Neural progenitor cell (in vitro differentiated cells): ENCODE data around the gene DNAI2. TPM values are rescaled to one million over a fixed set of nuclear protein-coding genes. Genes with fewer than 3 reads are reported as not detected.

Experiments used
- DNase-seq: peaks from one replicate; pipeline ENCODE4 v3.0.0-alpha.2; 2016; ENCODE audit warnings: low spot score
- H2AFZ ChIP-seq: fragments of 200-600 bp; sonication (generic); replicated peaks from 2 replicates; pipeline ENCODE4 v1.6.1; 2016; ENCODE audit warnings: antibody characterized with exemption
- H3F3A ChIP-seq: fragments of 200-600 bp; sonication (generic); 2 replicates; pipeline ENCODE4 v1.6.1; 2016; ENCODE audit warnings: antibody characterized with exemption, low read depth
- H3K27ac ChIP-seq: fragments of 200-600 bp; sonication (generic); 2 replicates; pipeline ENCODE4 v1.5.1; 2016; ENCODE audit warnings: mild to moderate bottlenecking
- H3K27me3 ChIP-seq: fragments of 200-600 bp; sonication (generic); 2 replicates; pipeline ENCODE4 v1.6.1; 2016; ENCODE audit warnings: mild to moderate bottlenecking, moderate library complexity
- H3K36me3 ChIP-seq: fragments of 200-600 bp; sonication (generic); 2 replicates; pipeline ENCODE4 v1.5.1; 2016
- H3K4me1 ChIP-seq: fragments of 200-600 bp; sonication (generic); 2 replicates; pipeline ENCODE4 v1.6.1; 2016; ENCODE audit warnings: mixed run types
- H3K4me2 ChIP-seq: fragments of 200-600 bp; sonication (generic); 2 replicates; pipeline ENCODE4 v1.6.1; 2016
- H3K4me3 ChIP-seq: fragments of 200-600 bp; sonication (generic); 2 replicates; pipeline ENCODE4 v1.5.1; 2016
- H3K79me2 ChIP-seq: fragments of 200-600 bp; sonication (generic); 2 replicates; pipeline ENCODE4 v1.6.1; 2016; ENCODE audit warnings: low read depth
- H3K9ac ChIP-seq: fragments of 200-600 bp; sonication (generic); 2 replicates; pipeline ENCODE4 v1.6.1; 2016
- H3K9me3 ChIP-seq: fragments of 200-600 bp; sonication (generic); 2 replicates; pipeline ENCODE4 v1.5.1; 2016; ENCODE audit warnings: low read depth
- H4K20me1 ChIP-seq: fragments of 200-600 bp; sonication (generic); 2 replicates; pipeline ENCODE4 v1.6.1; 2016; ENCODE audit warnings: low read depth
- H3K27ac Mint-ChIP-seq: 3 replicates; pipeline ENCODE4 v1.8.0; 2021; ENCODE audit warnings: mixed read lengths
- H3K27me3 Mint-ChIP-seq: 2 replicates; pipeline ENCODE4 v1.8.0; 2022; ENCODE audit warnings: low read depth, mild to moderate bottlenecking, inconsistent platforms, moderate library complexity, mixed read lengths; ENCODE audit not compliant: insufficient read depth
- H3K36me3 Mint-ChIP-seq: 3 replicates; pipeline ENCODE4 v1.8.0; 2021; ENCODE audit warnings: mixed read lengths
- H3K4me1 Mint-ChIP-seq: 3 replicates; pipeline ENCODE4 v1.8.0; 2021; ENCODE audit warnings: mixed read lengths
- H3K4me3 Mint-ChIP-seq: 3 replicates; pipeline ENCODE4 v1.8.0; 2021; ENCODE audit warnings: mild to moderate bottlenecking, moderate library complexity, mixed read lengths
- H3K9me3 Mint-ChIP-seq: 3 replicates; pipeline ENCODE4 v1.8.0; 2020; ENCODE audit warnings: mixed read lengths
- CTCF ChIP-seq: fragments of 200-600 bp; sonication (generic); IDR thresholded peaks from 2 replicates; pipeline ENCODE4 v1.5.1; 2017; ENCODE audit warnings: antibody characterized with exemption, mild to moderate bottlenecking
- EZH2 ChIP-seq: fragments of 200-600 bp; sonication (generic); IDR thresholded peaks from 2 replicates; pipeline ENCODE4 v1.6.1; 2017; ENCODE audit warnings: antibody characterized with exemption, mild to moderate bottlenecking, moderate library complexity
- EZH2phosphoT487 ChIP-seq: fragments of 200-600 bp; sonication (generic); IDR thresholded peaks from 2 replicates; pipeline ENCODE4 v1.6.1; 2017; ENCODE audit warnings: antibody characterized with exemption
- total RNA-seq: library from RNA; depleted of rRNA; stranded (reverse); fragments of >200 nt; gene quantifications from 2 replicates; pipeline ENCODE4 v1.2.3, GENCODE V29; 2015; ENCODE audit warnings: low replicate concordance

DNAI2 gene
- total RNA-seq, 1 donor from 2014 or later, result not detected

GRCh38 chr17:74324521-74324920 lies 50.5 kb downstream of the DNAI2 start:
- TF ChIP-seq EZH2 (no peak), CTCF (no peak), EZH2phosphoT487 (no peak)
- Mint-ChIP-seq H3K4me1 (peaks cover 24% of the 10 kb centered on the region), H3K36me3 (no peaks in the 10 kb centered on the region), H3K4me3 (no peak overlapping the region), H3K27me3 (peaks cover 26% of the 10 kb centered on the region), H3K9me3 (no peaks in the 10 kb centered on the region), H3K27ac (no peak overlapping the region)
- Histone ChIP-seq H3K27ac (no peak overlapping the region), H3K4me3 (no peak overlapping the region), H3K9ac (no peak overlapping the region), H3K4me1 (peaks cover 10% of the 10 kb centered on the region), H3K27me3 (peaks cover 45% of the 10 kb centered on the region), H4K20me1 (no peaks in the 10 kb centered on the region), H3K36me3 (no peaks in the 10 kb centered on the region), H2AFZ (no peak overlapping the region), H3K4me2 (no peak overlapping the region), H3F3A (peaks cover 10% of the 10 kb centered on the region), H3K79me2 (no peaks in the 10 kb centered on the region), H3K9me3 (no peaks in the 10 kb centered on the region)
- no peak for DNase-seq

GRCh38 chr17:74325376-74325742 lies 51.3 kb downstream of the DNAI2 start:
- Histone ChIP-seq H3K27ac (no peak overlapping the region), H3K9ac (no peak overlapping the region), H3K79me2 (no peaks in the 10 kb centered on the region), H3K4me3 (peak overlapping the region; percentile 60), H3K36me3 (no peaks in the 10 kb centered on the region), H3F3A (peaks cover 10% of the 10 kb centered on the region), H3K9me3 (no peaks in the 10 kb centered on the region), H3K4me1 (peaks cover 10% of the 10 kb centered on the region), H3K4me2 (peak overlapping the region; percentile 99), H4K20me1 (no peaks in the 10 kb centered on the region), H2AFZ (no peak overlapping the region), H3K27me3 (peaks cover 45% of the 10 kb centered on the region)
- Mint-ChIP-seq H3K27me3 (peaks cover 26% of the 10 kb centered on the region), H3K4me1 (peaks cover 24% of the 10 kb centered on the region), H3K4me3 (peak overlapping the region; percentile 76), H3K27ac (no peak overlapping the region), H3K9me3 (no peaks in the 10 kb centered on the region), H3K36me3 (no peaks in the 10 kb centered on the region)
- no peak for DNase-seq
- no peak for TF ChIP-seq EZH2
- TF ChIP-seq CTCF, result no peak
- peak; percentile 9 for TF ChIP-seq EZH2phosphoT487

DNA sequence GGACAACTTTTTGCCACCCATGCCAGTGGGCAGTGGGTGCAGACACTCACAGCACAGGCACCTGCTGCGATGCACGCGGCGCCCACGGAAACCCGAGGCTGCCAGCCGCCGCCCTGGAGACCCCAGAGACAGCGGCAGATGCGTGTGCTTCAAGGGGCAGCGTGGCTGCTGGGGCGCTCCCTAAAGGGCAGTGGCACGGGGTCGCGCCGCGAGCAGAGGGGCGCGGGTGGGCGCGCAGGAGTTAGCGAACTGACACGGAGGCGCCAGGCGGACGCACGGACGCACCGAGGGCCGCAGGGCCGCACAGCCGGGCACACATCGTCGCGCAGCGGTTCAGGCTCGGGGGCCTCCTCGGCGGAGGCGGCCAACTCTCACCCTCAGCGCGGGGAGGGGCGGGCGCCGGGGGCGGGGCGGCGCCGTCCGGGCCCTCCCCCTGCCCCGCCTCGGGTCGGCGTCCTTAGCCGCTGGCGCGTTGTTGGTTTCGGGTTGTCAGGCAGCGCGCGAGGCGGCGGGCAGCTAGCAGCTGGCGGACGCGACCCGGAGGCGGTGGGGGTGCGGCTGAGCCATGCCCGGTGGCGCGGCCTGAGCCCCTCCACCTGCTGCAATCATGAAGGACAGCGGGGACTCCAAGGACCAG lies 51.8 kb downstream of the DNAI2 start, which contains the start of gene KIF19:
TSS of gene KIF19 (plus strand) at position 484 of the 637 bp plus-strand sequence. CDS start at position 608, 124 bp downstream.
- Histone ChIP-seq H3F3A (peaks cover 10% of the 10 kb centered on the region), H3K27ac (no peak within 1 kb of the TSS), H3K9me3 (no peaks in the 10 kb centered on the region), H2AFZ (peak within 1 kb of the TSS; percentile 66), H3K27me3 (peaks cover 45% of the 10 kb centered on the region), H3K4me3 (peak within 1 kb of the TSS; percentile 60), H3K79me2 (no peaks in the 10 kb centered on the region), H4K20me1 (no peaks in the 10 kb centered on the region), H3K4me2 (peak within 1 kb of the TSS; percentile 99), H3K4me1 (peaks cover 10% of the 10 kb centered on the region), H3K36me3 (no peaks in the 10 kb centered on the region), H3K9ac (no peak within 1 kb of the TSS)
- H3K36me3 Mint-ChIP-seq, result no peaks in the 10 kb centered on the region
- TF ChIP-seq EZH2, result peak; percentile 66
- TF ChIP-seq EZH2phosphoT487, result no peak
- TF ChIP-seq CTCF, result no peak
- peak within 1 kb of the TSS; percentile 83 for H3K4me3 Mint-ChIP-seq
- H3K4me1 Mint-ChIP-seq, result peaks cover 24% of the 10 kb centered on the region
- H3K27ac Mint-ChIP-seq, result no peak within 1 kb of the TSS
- peak; percentile 85 for DNase-seq
- peaks cover 26% of the 10 kb centered on the region for H3K27me3 Mint-ChIP-seq
- H3K9me3 Mint-ChIP-seq, result no peaks in the 10 kb centered on the region
